Urothelium cell line (cell line): ENCODE data around the gene RPL35A.
"Not testable (repeated sequence)": the region's sequence is repeated elsewhere in the genome, so short reads cannot be mapped to it uniquely, and the experiment has no call there.

Experiments used
- DNase-seq: peaks from one replicate; pipeline ENCODE4 v3.0.0; 2011; ENCODE audit warnings: low spot score, mixed read lengths
- FAIRE-seq: peaks from 2 replicates; lab custom pipeline; 2011; peaks lifted over from hg19 to GRCh38; lab: Jason Lieb, UNC

The RPL35A gene

DNA sequence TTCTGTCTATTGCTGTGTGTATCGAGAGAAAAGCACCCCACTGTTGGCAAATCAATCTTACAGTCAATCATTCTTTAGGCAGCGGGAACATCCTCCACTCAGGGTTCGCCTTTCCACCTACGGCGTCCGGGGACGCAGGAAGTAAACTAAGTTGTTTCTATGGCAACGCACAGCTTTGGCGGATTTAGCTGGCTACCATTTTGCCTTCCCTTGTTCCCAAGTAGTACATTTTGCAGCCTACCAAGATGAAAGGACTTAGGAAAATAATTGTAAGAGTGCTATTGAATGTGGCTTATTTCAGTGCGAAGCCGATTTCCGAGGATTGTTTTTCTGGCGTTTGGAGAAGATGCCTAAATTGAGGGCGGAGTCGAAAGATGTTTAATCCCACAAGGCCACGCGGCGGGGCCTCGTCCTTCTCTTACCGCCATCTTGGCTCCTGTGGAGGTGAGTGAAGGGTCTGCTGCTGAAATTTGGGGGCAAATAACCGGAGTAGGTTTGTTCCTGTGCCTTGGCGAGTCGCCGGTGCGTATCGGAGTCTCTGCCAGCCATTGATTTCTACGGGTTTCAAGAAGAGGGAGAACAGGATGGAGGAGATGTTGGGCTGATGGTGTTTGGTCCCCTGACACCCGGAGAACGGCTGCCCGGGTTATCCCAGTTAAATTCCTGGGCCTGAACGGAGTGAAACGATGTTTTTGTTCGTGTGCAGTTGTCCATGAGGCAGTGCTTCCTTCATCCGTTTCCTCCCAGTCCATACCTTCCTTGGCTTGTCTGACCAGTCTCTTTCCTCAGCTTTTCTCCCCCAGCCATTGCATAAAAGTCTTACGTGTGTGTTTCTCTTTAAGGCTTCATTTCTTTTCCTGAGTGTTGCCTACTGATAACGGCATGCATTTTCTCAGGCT lies at the start of gene RPL35A:
TSS of gene RPL35A (plus strand) at position 413 of the 899 bp plus-strand sequence. CDS start 778 bp downstream, outside the sequence.
- FAIRE-seq (no peak), DNase-seq (peak; percentile 85)

DNA sequence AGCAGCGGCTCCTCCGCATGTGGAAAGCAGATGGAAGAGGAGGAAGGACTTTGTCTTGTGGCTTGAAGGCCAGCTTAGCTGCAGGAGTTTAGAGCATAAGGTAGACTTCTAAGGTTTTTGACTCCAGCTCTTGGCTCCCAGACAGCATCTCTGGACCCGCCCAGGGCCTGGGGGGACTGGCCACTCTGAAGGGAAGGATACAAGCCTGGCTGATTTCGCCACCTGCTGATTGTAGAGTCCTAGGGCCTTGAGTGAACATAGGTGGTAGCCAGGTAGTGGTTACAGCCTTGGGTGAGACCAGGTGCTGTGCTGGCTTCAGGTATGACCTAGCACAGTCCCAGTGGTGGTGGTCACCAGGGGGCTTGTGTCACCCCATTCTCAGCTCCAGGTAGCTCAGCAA lies 48.4 kb upstream of the RPL35A start:
- FAIRE-seq (no peak), DNase-seq (no peak)

DNA sequence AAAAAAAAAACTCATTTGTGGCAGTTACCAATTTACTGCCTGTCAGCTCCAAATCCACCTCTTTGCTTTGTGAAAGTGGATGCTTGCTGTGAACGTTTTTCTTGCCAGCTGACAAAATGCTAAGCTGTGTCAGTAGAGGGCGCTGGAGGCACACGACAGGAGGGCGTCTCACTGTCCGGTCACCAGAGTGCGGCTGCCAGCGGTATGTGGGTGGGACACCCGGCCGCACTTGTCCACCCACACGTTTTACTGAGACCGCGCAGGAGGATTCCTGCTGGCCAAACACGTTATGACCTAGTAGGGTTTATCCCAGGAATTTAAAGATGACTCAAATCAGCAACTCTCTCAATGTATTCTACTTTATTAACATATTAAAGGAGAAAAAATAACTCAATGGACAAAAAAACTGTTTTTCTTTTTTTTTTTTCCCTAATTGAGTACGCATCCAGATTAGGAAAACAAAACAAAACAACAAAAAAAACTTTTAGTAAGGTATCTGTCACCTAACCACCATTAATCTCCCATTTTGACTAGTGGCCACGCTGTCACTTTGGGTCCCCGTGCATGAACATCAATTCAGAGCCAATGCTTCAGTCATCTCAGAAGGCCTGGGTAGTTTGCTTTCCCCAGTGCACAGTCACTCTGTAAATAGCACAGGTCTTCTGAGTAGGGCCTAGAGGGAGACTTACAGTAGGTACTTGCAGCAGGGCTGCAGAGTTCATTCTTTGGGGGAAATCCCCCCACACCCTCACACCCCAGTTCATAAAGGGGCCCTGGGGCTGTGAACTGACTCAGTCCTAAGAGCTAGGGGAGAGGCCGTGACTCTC lies 43.8 kb upstream of the RPL35A start:
- DNase-seq, result peak; percentile 89
- FAIRE-seq, result no peak

DNA sequence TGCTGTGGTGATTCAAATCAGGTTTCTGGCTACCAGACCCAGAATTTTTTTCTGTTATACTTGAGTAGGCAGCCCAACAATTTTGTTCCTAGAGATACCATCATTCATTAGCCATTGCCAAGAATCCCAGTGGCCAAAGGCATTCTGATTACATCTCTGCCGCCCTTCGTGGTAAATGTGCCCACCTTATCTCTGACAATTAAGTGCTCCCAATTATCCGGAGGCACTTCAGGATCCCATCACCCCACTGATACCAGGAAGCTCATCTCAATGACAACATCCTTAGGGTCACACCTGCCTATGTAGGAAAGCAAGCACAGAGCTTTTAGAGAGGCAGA lies 43.2 kb upstream of the RPL35A start:
- FAIRE-seq, result no peak

DNA sequence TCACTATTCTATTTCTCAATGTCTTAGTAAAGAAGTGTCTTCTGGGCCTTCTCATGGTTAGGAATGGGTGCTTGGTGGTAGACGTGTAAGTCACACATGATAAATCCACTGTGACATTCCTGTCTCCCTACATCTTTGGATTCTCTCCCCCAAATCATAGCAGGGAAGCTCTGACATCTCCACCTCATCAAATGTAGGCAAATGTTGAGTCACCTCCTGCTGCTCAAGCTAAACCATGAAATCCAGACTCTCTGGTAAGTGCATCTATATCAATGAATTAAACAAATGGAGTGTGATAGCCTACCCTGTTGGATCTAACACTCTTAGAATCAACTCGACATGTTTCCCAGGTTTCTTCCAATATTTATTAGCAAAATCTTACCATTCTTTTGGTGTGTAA lies 42.8 kb upstream of the RPL35A start:
- no peak for DNase-seq
- FAIRE-seq, result no peak

More for the DNA sequence above, 43.2 kb upstream of the RPL35A start:
- DNase-seq, result no peak

DNA sequence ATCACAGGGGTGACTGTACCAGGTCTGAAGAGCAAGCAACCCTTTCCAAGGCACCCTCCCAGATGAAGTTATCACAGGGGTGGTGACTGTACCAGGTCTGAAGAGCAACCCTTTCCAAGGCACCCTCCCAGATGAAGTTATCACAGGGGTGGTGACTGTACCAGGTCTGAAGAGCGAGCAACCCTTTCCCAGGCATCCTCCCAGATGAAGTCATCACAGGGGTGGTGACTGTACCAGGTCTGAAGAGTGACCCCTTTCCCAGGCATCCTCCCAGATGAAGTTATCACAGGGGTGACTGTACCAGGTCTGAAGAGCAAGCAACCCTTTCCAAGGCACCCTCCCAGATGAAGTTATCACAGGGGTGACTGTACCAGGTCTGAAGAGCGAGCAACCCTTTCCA lies 41.4 kb upstream of the RPL35A start:
- DNase-seq, FAIRE-seq: not testable (repeated sequence)

DNA sequence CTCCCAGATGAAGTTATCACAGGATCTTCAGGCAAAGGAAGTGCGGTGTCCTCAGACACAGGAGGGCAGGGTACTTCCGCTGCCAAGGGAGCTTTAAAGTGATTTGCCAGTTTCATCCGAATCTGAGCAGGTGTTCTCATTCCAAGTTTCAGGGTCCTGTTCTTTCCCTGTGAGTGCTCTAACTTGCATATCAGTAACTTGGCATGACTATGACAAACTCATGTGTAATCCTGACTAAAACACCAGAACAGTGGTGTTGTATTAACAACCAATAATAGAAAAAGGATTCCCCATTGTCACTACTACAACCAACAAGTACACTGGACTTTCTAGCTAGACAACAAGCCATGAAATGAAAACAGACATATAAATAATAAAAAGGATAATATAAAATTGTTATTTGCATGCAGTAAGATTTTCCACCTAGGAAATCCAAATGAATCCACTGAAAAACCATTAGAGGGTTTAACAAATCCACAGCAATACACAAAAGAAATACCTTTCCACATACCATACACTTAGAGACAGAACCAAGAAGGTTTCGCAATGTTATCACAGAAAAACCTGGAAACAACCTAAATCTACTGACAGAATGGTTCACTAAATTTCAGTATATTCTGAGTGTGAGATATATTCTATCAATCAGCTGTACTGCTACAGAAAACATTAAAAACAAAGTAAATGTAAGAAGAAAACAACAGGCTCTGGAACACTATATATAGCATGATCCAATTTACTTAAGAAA lies 40.9 kb upstream of the RPL35A start:
- DNase-seq, result no peak
- FAIRE-seq, result no peak

DNA sequence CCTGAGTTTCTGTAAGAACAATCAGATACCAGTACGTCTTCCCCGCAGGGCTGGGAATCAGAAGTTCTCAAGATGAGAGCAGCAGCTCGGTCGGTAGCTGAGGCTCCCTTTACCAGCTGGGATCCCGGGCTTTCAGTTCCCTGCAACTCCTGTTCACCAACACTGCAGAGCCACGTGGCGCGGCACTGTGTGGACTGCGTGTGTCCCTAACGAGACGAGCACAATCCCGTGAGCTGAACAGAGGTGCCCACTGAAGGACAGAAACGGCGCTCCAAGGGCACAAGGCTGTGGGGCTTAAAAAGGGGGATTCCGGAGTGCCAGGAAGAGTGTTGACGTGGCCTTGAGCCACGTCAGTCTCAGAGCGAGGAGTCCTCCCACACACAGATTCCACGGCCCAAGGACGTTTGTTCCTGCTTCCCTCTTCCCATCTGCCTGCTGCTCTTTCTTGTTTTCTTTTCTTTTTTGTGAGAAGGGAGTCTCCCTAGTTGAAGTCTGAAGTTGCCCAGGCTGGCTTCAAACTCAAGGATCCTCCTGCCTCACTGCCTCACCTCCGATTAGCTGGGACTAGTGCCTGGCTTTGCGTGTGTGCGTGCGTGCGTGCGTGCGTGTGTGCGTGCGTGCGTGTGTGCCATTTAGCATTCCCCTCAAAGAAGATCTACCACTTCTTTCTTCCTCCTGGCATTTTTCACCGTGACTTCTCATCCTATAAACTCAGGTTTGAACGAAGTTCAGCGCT lies 37.1 kb upstream of the RPL35A start:
- DNase-seq, result no peak

DNA sequence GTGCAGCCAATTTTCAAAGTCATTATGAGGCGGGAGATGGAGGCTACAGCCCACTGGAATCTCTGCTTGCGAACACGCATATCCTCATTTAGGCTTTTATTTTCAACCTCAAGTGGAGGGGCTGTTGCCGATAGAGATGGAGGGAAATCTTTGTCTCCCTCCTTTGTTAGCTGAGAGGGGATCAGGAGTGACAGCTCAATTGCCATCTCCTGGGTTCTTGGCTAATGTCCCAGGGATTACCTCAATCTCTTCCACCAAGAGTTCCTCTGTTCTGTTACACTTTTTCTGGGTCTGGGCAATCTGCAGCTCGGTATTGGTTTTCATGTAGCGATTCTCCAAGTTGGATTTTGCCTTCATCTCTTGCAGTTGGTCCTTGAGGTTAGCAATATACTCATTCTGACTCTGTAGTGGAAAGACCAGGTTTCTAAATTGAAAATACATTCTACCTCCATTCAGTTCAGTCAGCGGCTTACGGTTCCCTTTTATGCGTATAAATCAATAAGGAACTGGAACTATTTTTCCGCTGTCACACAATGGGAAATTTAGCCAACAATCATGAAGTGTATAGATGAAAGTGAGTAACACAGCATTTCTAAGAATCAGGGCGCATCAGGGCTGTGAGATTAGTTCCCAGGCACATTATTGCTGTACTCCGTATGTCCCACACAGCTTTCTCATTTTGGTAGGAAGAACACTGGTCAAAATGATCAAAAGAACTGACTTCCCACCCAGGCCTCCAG lies 36.2 kb upstream of the RPL35A start:
- FAIRE-seq, result no peak
- no peak for DNase-seq

More for the DNA sequence above, 37.1 kb upstream of the RPL35A start:
- FAIRE-seq, result no peak

DNA sequence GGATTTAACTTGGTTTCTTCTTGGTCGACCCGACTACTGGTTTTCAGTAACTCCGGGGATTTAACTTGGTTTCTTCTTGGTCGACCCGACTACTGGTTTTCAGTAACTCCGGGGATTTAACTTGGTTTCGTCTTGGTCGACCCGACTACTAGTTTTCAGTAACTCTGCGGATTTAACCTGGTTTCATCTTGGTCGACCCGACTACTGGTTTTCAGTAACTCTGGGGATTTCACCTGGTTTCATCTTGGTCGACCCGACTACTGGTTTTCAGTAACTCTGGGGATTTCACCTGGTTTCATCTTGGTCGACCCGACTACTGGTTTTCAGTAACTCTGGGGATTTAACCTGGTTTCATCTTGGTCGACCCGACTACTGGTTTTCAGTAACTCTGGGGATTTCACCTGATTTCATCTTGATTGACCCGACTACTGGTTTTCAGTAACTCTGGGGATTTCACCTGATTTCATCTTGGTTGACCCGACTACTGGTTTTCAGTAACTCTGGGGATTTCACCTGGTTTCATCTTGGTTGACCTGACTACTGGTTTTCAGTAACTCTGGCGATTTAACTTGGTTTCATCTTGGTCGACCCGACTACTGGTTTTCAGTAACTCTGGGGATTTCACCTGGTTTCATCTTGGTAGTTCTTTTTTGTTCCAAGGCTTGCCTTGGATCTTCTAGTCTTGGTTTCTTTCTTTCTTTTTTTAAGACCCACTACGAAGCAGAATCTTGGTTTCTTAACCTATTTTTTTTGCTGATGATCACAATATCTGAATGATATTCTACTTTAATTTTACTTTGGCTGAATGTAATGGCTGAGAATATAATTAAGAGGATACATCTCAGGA lies 28.3 kb upstream of the RPL35A start:
- not testable (repeated sequence) for FAIRE-seq, DNase-seq

DNA sequence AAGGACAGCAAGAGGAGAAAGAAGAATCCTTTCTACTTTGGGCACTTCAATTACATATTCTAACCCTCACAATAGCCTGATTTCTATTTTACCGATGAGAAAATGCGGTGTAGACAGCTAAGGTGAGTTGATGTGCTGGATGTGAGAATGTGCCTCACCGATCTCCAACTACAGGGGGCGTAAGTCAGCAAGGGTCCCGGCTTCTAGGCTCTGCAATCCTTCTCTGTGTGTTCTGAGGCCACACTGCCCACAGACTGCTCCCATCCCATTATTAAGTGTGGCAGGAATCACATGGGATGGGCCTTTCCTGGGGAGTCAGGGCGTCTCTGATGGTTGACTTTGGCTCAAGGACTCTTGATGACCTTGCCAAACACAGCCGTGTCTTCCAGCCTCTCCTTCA lies 23.6 kb upstream of the RPL35A start:
- FAIRE-seq, result no peak
- DNase-seq, result no peak

DNA sequence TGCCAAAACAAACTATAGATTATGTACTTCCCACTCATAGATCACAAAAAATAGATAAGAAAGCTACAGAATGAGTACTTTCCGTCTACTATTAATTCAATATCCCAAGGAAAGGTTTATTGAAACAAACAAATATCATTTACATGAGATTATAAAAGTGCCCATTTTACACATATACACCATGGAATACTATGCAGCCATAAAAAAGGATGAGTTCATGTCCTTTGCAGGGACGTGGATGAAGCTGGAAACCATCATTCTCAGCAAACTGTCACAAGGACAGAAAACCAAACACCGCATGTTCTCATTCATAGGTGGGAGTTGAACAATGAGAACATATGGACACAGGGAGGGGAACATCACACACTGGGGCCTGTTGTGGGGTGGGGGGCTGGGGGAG lies 22.4 kb upstream of the RPL35A start:
- not testable (repeated sequence) for FAIRE-seq, DNase-seq

DNA sequence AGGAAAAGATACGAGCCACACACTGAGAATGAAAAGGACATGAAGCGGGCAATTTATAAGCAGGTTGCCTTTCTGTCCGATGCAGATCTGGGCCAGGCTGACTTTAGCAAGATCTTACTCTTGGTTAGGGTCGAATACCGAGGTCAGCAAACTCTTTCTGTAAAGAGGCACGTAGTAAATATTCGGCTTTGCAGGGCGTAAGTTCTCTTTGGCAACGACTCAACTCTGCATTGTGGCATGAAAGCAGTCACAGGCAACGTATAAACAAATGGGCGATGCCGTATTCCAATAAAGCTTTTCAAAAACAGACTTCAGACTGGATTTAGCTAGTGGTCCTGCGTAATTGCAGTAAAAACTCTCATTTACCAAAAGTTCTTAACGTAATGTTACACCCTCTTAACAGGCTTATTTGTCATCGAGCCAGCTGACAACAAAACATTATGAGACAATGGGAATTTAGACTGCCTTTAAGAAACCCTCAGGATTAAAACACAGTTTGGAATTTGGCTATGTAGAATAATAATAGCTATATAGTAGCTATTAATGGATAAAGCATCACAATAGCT lies 13.1 kb upstream of the RPL35A start:
- DNase-seq (no peak), FAIRE-seq (no peak)

DNA sequence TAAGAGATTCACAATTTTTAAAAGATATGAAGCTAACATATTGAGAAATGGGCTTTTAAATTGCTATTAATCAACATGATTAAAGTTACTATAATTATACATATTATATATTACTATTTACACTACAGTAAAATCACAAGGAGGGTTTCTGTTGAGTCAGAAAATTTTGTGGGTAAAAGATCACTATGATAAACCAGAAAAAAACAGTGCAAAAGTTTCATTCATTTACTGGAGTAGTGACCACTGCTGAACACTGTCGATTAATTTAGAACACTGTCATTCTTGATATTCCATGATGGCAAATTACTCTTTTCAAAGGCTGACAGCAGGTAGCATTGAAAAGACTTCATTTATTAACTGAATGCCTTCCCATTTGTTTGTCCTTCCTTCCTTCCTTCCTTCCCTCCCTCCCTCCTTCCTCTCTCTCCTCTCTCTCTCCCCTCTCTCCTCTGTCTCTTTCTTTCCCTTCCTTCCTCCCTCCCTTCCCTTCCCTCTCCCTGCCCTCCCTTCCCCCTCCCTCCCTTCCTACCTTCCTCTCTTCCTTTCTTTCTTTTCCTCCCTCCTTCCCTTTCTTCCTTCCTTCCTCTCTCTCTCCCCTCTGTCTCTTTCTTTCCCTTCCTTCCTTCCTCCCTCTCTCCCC lies 9.1 kb upstream of the RPL35A start:
- no peak for DNase-seq
- FAIRE-seq, result peak; percentile 13

DNA sequence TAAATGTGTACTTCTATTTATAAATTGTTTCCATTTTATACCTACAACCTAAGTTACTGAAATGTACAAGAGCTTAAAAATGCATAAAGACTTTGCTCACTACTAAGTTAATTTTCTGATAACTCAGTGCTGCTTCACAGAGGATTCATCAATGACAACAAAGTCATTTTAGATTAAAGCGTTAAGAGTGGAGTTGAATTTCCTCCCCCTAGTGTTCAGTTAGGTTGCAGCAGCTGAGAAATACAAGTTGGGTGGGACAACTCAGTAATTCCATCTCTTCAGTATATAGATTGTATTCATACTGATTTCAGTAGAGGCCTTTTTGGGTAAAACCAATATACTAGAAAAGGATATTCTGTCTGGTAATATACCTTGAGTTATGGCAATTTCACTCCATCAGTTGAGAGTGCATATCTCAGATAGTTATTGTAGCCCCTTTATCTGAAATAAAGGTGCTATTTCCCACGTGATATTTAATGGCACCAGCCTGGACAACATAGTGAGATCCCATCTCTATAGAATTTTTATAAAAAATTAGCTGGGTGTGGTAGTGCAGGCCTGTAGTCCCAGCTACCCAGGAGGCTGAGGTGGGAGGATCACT lies 6.9 kb upstream of the RPL35A start:
- peak; percentile 29 for DNase-seq
- FAIRE-seq, result no peak

DNA sequence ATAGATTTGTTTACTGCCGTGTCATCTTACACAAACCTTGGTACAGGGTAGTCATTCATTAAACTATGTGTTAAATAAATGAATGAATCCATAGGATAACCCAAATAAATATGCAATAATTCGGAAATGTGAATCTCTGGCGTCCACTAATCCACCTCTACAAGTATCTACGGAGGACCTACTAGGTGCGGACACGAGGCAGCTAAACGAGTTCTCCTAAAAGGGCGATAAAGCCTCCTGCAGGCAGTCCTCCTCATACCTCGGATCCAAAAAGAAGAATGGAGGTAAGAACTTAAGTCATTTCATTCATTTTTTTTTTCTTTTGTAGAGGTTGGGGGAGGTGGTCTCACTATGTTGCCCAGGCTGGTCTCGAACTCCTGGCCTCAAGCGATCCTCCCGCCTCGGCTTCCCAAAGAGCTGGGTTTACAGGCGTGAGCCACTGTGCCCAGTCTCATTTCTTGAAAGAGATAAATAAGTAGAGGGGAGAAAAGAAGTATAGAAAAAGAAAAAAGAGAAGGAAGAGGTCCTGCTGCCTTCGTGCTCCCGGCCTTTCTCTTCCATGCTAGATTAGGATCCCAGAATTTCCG lies 706 bp upstream of the RPL35A start:
- DNase-seq (no peak), FAIRE-seq (no peak)

DNA sequence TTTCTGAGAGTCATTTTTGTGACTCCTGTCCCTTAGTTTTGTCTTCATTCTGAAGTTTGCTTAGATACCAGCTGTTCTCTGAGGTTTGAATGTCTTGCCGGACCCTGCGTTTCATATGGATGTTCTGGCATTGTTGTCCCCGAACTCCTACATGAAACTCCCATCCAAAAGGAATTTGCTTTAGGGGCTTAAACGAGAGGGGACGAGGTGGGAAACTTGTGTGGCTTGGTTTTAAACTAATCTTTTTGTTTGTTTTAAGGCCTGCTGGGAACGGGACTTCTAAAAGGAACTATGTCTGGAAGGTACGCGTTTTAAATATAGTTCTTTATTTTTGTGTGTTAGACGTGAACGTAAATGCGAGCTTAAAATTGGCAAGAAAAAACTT lies 679 bp downstream of the RPL35A start:
- FAIRE-seq (no peak), DNase-seq (no peak)
